ENCODE results near the gene EPHA2.

Gene EPHA2

DNA sequence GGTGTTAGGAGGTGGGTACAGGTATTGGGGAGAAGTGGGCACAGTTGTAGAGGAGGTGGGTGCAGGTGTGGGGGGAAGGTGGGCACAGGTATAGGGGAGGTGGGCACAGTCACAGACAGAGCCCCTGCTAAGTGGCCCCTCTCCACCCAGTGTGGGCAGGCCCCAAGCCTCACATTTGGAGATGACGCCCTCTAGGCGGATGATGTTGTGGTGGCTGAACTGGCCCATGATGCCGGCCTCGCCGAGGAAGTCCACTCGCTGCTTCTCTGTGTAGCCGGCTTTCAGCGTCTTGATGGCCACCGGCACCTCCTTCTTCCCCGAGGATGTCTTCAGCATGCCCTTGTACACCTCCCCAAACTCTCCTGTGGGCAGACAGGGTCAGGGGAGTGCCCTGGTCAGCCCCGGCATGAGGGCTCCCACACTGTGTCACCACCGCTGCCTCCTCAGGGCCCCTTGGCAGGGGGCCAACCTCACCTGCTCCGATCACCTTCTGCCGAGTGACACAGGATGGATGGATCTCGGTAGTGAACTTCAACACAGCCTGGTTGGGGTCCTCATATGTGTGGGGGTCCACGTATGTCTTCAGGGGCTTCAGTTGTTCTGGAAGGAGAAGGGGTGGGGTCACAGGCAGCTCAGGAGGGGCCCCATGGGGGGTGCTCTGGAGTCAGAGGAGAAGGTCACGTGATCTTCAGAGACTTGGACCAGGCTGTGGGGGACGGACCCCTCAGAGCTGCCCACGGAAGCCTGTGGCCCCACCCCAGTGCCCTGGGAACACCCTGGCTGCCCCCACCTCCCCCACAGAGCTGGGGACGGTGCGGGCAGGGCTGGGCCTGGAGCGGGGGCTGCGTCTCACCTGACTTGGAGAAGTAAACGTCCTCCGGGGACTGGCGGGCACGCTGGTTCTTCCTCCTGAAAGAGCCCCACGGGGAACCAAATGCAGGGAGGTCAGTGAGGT lies 22.6 kb downstream of the EPHA2 start:
- no peak for DNase-seq

DNA sequence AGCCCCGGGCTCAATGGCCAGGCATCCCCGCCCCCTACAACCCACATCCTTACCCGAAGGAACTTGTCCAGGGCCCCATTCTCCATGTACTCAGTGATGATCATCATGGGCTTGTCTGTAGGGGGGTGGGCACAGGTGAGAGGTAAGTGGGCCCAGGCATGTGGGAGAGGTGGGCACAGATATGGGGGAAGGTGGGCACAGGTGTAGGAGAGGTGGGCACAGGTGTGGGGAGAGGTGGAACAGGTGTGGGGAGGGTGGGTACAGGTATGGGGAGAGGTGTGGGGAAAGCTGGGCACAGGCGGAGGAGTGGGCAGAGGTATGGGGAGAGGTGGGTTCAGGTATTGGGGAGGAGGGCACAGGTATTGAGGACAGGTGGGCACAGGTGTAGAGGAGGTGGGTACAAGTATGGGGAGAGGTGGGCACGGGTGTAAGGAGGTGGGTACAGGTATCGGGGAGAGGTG lies 23.5 kb downstream of the EPHA2 start:
- no peak for DNase-seq

DNA sequence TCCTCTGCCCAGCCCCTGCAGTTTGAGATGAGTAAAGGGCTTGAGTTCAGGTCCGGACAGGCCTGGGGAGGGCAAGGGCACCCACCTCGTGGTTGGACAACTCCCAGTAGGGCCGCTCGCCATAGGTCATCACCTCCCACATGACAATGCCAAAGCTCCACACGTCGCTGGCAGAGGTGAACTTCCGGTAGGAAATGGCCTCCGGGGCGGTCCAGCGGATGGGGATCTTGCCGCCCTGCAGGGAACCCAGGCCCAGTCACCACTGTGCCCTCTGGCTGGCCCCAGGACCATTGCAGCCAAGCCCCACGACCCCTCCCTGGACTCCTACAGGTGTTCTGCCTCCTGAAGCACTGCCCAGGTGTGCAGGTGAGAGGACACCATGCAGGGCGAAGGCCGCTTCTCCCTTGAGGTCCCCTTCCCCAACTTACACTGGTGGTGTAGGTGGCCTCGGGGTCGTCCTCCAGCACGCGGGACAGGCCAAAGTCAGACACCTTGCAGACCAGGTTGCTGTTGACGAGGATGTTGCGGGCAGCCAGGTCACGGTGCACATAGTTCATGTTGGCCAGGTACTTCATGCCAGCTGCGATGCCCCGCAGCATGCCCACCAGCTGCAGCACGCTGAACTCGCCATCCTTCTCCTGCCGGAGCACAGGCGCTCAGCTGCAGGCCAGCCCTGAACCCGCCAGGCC lies 24.1 kb downstream of the EPHA2 start:
- DNase-seq = no peak

DNA sequence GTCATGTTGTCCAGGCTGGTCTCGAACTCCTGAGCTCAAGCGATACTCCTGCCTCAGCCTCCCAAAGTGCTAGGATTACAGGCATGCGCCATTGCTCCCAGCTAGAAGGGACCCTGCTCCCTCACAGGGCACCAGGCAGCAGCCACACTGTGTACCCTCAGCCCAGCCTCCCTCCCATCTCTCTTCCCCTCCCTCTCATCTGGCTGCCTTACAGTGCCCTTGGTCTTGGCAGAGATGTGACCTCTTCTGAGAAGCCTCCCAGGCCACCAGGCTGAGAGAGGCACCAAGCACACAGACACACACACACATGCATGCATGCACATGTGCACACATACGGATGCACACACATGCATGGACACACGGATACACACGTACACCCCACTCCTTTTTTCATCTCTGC lies 25.0 kb downstream of the EPHA2 start:
- DNase-seq = no peak

DNA sequence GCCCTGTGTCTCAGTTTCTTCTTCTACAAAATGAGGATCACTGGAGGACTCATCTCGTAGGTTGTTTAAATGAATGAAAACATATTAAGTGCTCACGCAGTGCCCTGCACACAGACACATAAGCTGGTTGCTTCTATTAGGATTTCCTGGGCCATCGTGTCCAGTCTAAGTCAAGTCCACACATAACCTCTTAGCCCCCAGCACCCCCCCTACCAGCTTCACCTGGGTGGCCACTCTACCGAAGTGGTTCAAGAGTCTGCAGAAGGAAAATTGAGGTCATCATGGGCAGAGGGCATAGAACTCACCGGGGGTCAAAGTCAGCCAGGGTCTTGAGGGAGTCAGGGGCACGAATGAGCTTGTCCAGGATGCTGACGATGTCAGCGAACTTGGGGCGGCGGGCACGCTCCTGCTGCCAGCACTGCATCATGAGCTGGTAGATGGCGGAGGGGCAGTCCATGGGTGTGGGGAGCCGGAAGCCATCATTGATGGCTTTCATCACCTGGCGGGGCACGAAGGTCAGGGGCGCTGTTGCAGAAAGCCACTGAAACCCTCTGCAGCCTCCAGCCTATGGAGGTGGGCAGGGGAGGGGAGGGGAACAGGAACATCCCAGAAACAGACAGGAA lies 25.8 kb downstream of the EPHA2 start:
- no peak for DNase-seq

DNA sequence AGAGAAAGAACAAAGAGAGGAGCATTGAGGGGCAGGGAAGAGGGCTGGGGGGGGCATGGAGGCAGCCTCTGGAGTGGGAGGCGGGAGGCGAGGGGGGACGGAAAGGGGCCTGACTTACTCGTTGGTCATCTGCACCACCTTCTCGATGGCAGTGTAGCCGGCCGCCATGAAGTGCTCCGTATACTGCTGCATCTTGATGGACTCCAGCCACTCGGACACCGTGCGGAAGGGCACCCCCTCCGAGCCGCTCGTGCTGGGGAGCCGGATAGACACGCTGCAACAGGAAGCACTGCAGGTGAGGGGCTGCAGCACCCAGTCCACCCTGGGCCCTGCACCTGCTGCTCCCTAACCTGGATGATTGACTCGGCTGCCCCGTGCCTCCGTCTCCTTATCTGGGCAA lies 26.6 kb downstream of the EPHA2 start:
- DNase-seq = no peak

DNA sequence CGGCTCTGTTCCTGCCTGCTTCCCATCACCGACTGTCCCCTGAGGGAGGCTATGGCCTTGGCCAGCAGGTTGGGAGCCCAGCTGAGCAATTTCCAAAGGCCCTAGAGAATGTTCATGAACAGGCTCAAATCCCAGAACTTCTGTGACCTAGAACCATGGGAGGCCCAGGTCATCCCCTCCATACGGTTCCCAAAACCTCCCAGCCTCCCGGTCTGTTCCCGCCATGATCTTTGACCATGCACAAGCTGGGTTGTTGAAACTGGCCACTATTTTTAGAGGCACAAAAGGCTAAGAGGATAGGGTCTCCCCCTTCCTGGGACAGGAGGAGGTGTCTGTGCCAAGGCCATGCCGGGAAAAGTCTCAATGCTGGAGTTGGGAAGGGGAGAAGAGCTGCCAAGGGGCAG lies 27.5 kb downstream of the EPHA2 start:
- no peak for DNase-seq

DNA sequence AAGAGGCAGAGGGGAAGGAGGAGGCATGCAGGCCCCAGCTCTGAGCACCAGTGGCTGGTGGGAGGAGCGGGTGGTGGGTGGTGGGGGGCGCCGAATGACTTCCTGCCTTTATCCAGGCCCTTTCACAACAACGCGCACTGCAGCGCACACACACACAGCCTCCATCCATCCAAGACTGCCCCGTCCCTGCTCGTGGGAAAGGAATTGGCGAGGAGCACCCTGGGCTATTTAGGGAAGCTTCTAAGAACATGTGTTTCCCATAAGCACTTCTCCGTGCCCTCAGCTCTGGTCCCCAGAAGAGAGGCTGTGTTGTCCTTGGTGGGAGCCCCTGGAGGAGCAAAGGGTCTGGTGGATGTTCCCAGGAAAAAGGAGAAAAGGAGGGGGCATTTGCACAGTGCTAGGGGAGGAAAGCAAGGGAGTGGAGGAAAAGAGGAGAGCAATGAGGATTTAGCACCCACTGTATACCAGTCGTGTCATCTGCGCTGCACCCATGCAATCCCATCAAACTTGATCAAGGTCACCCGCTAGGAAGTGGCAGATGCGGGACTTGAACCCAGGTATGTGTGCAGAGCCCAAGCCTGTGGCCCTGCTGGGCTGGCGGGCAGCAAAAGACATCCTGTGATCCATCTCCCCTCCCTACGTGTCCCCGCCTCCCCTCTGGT lies 28.1 kb downstream of the EPHA2 start:
- no peak for DNase-seq

DNA sequence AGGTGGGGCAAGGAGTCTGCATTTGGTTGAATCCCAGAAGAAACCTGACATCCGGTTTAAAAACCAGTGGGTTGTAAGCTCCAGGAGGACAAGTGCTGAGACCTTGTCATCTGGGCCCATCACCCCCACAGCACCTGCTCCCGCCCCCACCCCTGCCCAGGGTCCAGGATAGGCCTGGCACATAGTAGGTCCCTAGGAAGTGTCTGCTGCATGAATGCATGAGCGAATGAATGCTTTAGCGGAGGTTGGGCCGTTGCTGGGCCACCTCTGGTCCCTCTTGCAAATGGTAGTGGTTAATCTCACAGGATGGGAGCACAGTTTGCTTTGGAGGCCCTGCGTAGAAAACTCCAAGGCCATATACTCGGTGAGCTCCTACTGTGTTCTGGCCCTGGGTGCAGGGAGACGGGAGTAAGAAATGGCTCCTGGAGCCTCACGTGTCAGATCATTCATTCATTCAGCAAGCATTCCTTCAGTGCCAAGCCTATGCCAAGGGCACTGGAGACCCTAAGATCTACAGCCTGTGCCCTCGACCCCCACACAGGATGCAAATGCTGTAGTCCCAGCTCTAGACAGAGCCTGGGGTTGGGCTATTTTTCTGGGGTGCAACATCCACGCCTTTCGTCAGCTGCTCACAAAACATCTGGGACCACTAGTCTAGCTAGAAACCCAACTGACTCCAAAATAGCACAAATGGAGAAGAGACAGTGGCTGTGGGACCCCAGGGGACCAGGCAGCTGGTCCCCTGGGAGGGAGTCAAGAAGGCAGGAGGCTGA lies 28.9 kb downstream of the EPHA2 start:
- DNase-seq = no peak

DNA sequence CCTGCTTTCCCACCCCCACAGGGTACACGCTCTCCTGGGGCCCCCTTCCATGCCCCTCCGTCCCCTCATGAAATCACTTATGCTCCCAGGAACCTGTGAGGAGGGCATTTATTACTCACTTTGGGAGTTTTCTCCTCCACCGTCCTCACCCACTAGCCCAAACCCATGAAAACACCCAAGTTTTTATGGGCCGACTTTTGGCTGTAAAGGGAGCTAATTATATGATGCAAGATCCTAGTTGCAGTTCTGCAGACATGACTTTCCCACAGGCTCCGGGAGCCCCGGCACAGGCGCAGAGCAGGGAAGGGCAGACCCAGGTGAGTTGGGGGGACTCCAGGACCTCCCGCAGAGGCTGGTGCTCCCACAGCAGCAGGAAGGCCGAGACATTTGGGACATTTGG lies 29.7 kb downstream of the EPHA2 start:
- DNase-seq = no peak

DNA sequence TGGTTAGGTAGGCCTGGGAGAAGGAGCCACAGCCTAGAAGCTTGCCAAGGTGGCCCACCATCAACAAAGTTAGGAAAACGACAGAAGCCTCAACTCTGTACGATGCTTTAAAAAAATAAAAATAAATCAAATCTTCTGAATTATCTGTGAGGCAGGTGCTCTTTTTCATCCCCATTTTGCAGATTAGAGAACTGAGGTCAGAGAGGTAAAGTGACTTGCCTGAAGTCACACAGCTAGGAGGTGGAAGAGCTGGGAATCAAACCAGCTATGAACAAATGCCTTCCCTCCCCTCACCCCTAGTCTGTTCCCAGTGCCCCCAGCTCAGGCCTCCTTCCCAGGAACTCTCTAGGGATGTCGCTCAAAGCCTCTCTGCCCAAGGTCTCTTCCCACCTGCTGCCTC lies 30.4 kb downstream of the EPHA2 start:
- DNase-seq = no peak

DNA sequence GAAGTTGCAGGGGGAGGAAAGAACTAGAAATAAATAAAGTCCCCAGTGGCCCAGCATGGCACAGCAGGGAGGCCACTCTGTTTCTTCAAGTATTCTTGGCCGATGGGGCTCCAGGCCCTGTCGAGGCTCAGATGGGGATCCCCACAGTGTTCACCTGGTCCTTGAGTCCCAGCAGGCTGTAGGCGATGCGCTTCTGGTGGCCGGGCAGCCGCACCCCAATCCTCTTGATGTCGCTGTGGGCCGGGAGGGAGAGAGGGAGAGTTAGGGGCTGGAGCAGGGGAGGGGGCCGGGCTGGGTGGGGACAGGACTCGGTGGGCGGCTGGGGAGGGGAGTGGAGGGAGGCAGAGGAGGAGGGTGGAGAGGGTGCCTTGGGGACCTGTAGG lies 30.8 kb downstream of the EPHA2 start:
- DNase-seq = no peak

DNA sequence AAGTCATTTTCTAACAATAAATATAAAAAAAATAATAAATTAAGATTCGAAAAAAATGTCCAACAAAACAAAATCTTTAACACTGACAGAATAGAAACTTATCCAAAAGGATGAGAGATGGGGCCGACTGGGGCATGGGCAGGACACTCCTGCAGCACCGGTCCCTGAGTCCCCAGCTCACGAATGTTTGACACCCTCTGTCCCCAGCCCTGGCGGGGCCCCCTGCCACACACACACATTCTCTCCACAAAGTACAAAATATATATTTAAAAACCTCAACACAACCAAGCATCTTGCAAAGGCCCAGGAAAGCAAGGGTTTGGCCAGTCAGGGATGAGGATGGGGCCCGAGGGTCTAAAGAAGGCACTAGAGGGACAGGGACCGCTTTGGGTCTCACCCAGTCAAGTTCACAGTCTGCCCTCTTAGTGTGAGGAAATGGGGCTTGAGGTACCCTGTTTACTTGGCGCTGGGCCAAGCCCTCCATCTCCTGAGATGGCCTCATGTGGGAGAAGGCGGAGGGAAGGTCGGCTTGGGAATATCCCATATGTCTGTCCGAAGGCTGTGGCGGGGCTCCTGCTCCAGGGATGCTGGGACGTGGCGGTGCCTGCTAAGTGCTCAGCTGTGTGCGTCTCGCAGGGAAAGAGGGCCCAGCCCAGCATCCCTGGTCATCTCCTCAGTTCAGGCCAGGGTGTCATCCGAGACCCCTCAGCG lies 31.3 kb downstream of the EPHA2 start:
- no peak for DNase-seq

DNA sequence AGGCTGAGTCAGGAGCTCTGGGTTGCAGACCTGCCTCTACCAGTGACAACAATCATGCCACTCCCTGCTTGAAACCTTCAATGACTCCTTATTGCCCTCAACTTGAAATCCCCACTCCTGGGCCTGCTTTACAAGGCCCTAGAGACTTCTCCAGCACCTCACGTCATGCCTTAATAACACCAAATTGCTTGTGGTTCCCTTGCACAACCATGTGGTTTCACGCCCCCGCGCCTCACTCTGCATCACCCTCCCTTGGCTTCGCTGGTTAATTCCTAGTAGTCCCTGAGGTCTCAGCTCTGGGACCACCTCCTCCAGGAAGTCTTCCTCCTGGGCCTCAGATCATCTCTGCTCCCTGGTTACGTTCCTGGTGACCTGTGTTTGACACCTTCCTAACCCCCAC lies 33.0 kb downstream of the EPHA2 start:
- DNase-seq = no peak

DNA sequence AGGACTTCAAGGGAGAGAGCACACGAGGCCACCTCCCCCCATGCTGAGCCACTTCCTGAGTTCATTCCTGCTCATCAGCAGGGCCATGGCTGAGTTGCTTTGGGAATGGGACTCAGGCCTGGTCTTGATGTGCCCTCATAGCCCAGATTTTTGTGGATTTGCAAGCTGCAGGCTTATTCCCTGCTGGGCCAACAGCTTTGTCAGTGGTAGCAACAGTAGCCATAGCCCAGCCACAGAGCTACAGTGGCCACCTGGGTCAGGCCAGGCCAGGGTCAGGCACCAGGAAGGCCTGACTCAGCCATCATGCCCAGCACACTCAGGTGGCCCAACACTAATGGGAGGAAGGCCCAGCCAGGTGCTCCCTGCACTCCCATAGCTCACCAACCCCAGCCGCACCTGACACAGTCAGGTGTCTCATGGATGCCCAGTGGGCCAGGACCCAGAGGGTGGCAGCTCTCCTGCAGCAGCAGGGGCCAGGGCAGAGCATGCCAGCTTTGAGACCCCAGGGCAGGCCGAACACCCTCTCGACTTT lies 33.5 kb downstream of the EPHA2 start:
- no peak for DNase-seq

DNA sequence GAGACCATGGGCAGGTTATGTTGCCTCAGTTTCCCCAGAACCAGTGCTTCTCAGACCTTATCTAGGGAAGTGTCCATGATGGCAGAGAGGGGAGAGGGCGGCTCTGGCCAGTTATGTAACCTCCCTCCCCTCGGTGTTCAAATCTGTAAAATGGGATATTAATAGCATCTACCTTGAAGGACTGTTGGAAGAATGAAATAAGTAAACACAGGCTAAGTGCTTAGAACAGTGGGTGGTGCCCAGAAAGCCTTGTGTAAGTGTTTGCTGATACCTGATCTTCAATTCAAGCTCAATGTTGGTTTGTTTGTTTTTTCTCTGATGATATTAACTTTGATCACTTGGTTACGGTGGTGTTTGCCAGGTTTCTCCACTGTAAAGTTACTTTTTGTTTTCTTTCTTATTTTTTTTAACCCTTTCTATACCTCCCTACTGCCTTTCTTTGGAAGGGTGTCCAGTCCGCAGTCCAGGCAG lies 34.9 kb downstream of the EPHA2 start:
- no peak for DNase-seq

DNA sequence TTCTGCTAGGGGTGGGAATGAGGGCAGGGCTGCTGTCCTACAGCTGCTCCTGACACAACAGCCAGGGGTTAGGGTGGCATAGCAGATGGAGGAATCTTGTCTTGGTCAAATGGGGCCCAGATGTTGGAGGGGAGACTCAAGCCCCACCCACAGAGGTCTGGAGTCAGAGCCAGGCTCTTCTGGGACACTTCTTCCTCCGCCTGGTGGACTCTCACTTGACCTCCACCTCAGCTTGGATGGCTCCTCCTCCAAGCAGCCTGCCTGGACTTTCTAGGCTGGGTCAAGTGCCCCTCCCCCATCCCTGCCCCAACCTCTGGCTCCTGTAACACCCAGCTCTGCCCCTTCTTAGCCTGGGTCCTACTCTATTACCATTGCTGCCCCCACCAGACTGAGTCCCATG lies 35.5 kb downstream of the EPHA2 start:
- no peak for DNase-seq

DNA sequence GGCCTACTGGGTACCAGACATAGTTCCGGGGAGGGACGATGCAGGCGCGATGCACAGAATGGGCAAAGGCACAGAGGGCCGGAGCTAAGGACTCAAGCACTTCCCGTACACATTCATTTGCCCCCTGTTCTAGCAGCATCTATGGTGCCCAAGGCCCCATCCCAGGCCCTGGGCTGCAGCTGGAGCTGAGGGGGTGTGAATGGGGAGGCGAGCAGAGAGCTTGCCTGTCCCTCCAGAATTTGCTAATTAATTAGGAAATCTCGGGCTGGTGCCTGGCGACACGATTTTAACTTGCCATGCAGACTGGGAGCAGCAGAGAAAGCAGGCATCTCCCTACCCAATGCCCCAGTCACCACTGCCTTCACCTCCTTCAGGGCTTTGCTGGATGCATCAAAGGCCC lies 35.9 kb downstream of the EPHA2 start:
- no peak for DNase-seq

DNA sequence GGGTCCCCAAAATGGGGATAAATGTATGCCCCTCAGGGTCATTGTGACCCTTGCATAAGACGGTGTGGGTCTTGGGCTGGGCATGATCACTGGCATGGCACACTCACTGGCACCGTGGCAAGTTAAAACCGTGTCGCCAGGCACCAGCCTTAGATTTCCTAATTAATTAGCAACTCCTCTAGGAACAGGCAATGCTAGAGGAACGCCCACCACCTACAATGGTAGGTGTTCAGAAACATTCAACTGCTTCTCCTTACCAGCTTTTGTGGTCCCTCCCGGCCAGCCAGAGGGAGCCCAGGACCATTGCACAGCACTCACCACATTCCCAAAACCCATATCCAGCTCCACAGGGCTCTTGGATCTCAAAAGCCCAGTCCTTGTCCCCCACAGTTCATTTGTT lies 36.4 kb downstream of the EPHA2 start:
- DNase-seq = no peak

DNA sequence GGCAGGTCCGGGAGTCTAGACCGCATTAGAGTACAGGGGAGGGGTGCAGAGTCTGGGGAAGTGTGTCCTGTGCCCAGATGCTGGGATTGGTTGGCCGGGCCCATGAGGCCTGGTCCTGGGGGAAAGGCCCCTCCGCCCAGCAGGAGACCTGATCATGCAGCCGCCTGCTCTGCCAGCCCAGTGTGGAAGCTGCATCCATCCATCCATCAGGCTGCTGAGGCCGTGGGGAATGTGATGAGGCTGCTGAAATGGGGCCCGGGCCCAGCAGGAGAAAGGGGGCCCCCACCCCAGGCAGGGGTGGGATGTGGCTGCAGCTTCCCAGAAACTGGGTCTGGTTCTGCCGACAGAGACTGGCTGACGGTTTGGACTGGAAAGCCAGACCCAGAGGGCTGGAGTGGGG lies 37.2 kb downstream of the EPHA2 start:
- no peak for DNase-seq

DNA sequence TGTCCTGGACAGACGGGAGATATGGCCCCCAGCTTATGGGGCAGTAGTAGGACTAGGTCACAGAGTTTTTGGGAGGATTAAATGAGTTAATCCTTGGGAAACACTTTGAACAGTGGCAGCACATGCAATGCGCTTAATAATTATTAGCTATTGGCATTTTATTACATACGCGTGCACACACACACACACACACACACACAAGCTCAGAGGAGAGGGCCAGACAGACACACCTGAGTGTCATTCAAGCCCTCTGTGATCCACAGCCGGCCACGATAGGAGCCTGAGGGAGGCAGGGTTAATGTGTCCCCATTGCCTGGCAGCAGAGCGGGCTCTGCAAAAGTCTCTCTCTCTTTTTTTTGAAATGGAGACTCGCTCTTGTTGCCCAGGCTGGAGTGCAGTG lies 37.9 kb downstream of the EPHA2 start:
- DNase-seq = no peak
